Motor neuron (in vitro differentiated cells): ENCODE data around the gene ADCY5. TPM values are rescaled to one million over a fixed set of nuclear protein-coding genes. Genes with fewer than 3 reads are reported as not detected.
A peak's percentile ranks its signal among the peaks of the same experiment; 100 is the strongest.

Source experiments
- ATAC-seq, 8 experiments: fragments of 200-7000 bp; cut with Tn5 transposase; replicated peaks in 6 of 8; 2 replicates each; pipeline ENCODE4 v1.8.0; 2021; ENCODE audit warnings: mild to moderate bottlenecking in 8 of 8, moderate library complexity in 8 of 8
- H3K27ac ChIP-seq, 2 donors: fragments of 250-450 bp; sonication (Bioruptor Pico); 2 replicates each; pipeline ENCODE4 v1.9.0; 2021; ENCODE audit warnings: antibody characterized with exemption in 2 of 2, mild to moderate bottlenecking in 2 of 2, moderate library complexity in 1 of 2
- H3K4me1 ChIP-seq, 2 donors: fragments of 250-450 bp; sonication (Bioruptor Pico); replicated peaks in 1 of 2; 2 replicates each; pipeline ENCODE4 v1.6.1; 2021; ENCODE audit warnings: antibody characterized with exemption in 2 of 2, mild to moderate bottlenecking in 2 of 2, moderate library complexity in 1 of 2
- H3K4me3 ChIP-seq, 5 donors: fragments of 250-450 bp; sonication (Bioruptor Pico); 2 replicates each; pipeline ENCODE4 v1.9.0; 2021; ENCODE audit warnings: antibody characterized with exemption in 5 of 5, mild to moderate bottlenecking in 5 of 5, moderate library complexity in 4 of 5
- WGBS, 10 experiments: fragments of 450-650 bp; shearing (Covaris generic); methylation state at CpG; one replicate each; pipeline ENCODE4 v1.0.0; 2022; 5-methylcytosine and 5-hydroxymethylcytosine counted together
- in situ Hi-C, 9 experiments: fragments of 400-800 bp; cut with MboI; loops; one replicate each; pipeline ENCODE4 v1.15.0; 2021; ENCODE audit warnings: low sequenced_read_pairs in 9 of 9, low pct_unique_long_range_greater_than_20kb in 2 of 9; ENCODE audit not compliant: unreplicated experiment in 9 of 9
- total RNA-seq, 8 experiments: library from RNA; unstranded; fragments of 300-600 nt; gene quantifications; 2 replicates each; pipeline versions ENCODE4 v1.2.3 to v1.2.4, GENCODE V29; 2022

ADCY5 gene
- total RNA-seq, 8 experiments from 2014 or later = 0.49 to 14.4 (median 8.2) TPM

DNA sequence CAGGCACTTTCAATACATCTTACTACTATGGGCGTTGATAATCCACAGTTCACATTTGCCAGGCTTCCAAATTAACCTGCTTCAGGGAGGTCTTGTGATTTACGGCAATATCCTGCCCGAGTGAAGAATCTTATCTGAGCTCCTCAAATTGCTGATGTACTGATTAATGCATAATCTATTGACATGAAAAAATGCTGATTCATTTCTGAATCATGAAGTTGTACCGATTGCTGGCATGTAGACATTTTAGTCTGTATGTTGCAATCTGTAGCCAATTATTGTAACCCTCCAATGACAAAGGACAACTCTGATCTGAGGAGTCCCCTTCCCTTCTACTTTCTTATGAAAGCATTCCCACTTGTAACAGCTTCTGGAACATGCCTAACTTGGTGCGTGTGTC lies 150.0 kb downstream of the ADCY5 start:
- H3K4me1 ChIP-seq = peaks cover 4 to 7% of the 10 kb centered on the region in 2 donors
- peak overlapping the region in 1 of 2 donors; percentile 55 for H3K27ac ChIP-seq
- in situ Hi-C loops = no loop called here
- WGBS, 10 experiments = 20 to 100% (median 73%) methylated on average over 1 to 5 of the region's 5 CpGs; no CpG with 5 or more reads in 1 of the 10 experiments
- H3K4me3 ChIP-seq = no peak overlapping the region
- ATAC-seq = peak in 5 of 8 experiments; percentile 53 to 77 (median 64)

DNA sequence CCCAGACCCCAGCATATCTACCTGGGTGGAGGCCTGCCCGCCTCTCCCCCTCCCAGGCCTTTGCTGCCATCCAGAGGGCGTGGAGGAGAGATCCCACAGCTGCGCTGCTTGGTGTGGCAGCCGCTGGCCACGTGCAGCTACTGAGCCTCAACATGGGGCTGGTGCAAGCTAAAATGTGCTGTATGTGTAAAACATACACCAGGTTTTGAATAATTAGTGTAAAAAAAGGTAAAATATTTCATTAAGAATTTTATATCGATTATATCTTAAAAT lies 151.3 kb downstream of the ADCY5 start:
- ATAC-seq = no peak
- in situ Hi-C loops = no loop called here

DNA sequence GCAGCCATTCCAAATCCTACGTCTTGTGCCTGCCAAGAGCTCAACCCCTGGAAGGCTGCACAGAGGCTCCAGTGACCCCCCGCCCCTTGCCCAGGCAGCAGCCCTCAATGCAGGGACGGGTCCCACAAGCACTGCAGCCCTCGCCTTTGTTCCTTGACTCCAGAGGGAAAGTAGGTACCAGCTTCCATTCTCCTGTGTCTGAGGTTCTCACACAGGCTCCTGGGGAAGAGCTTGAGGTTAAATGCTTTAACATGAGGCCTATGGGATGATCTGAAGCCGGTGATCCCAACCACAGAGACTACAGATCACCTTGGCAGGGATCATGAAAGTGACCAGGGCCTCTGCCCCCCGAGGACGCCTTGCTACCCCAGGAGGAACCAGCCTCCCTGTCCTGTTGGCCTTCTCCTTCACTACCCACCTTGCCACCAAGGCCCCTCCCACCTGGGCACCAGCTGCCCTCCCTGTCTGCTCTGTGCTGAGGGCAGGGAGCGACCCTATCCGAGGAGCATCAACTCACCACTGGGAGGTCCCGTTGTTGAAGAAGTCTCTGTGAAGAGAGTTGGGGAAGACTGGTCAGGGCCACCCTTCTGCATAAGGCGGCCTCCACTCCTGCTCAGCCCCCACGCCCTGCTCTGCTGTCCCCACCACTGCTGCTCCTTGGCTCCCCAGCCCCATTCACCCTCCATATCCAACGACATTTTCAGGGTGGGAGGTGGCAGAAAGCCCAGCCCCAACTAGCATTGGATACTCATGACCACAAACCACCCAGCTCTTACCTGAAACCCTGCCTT lies 151.9 kb downstream of the ADCY5 start:
- in situ Hi-C loops = no loop called here
- Histone ChIP-seq H3K4me1 (peaks cover 4 to 7% of the 10 kb centered on the region in 2 donors), H3K27ac (no peak overlapping the region), H3K4me3 (no peak overlapping the region)
- WGBS, 10 experiments = 5 to 80% (median 30%) methylated on average over 3 to 4 of the region's 13 CpGs; no CpG with 5 or more reads in 7 of the 10 experiments
- ATAC-seq = no peak

More for the DNA sequence above, 151.3 kb downstream of the ADCY5 start:
- Histone ChIP-seq H3K27ac (no peak overlapping the region), H3K4me1 (peaks cover 4 to 7% of the 10 kb centered on the region in 2 donors), H3K4me3 (no peak overlapping the region)
- 50 to 100% (median 75%) methylated on average over 1 to 6 of the region's 6 CpGs; no CpG with 5 or more reads in 2 of the 10 experiments for WGBS, 10 experiments

DNA sequence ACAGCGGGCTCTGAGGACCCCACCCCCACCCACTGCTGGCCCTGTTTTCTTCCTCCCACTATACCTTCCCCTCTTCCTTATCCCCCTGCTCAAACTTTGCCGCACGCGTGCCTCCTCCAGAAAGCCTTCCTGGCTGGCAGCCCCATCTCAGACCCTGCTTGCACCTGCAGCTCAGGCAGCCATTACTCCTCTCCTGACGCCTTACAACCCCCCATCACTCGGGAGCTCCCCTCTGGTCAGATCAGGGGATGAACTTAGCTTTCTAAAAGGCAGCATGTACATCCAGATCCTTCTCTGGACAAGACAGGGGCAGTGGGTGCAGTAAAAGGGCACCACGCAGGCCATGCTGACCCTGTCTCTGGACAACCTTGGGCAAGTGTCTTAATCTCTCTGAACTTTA lies 152.6 kb downstream of the ADCY5 start:
- H3K4me1 ChIP-seq = peaks cover 4 to 7% of the 10 kb centered on the region in 2 donors
- H3K27ac ChIP-seq = no peak overlapping the region
- 47 to 100% (median 68%) methylated on average over 1 to 3 of the region's 7 CpGs; no CpG with 5 or more reads in 4 of the 10 experiments for WGBS, 10 experiments
- in situ Hi-C loops = no loop called here
- no peak overlapping the region for H3K4me3 ChIP-seq
- no peak for ATAC-seq

DNA sequence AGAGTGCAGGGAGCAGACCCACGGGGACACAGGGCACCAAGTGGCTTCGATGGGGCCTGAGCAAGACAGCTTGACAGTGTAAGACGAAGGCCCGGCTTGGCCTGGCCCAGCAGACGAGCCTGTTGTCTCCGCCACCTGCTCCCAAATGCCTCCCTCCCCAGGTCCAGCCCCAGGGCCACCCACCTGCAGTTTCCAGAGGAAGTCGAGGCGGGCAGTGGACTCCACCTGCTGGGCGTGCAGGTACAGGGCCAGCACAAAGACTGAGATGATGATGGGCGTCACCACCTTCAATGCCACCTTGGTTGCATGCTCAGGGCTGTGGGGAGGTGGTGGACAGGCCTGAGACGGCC lies 153.0 kb downstream of the ADCY5 start:
- H3K4me3 ChIP-seq = no peak overlapping the region
- no peak overlapping the region for H3K27ac ChIP-seq
- WGBS, 10 experiments = 40 to 68% methylated on average over 1 to 4 of the region's 11 CpGs; no CpG with 5 or more reads in 8 of the 10 experiments
- in situ Hi-C loops = no loop called here
- peaks cover 4 to 7% of the 10 kb centered on the region in 2 donors for H3K4me1 ChIP-seq
- no peak for ATAC-seq

DNA sequence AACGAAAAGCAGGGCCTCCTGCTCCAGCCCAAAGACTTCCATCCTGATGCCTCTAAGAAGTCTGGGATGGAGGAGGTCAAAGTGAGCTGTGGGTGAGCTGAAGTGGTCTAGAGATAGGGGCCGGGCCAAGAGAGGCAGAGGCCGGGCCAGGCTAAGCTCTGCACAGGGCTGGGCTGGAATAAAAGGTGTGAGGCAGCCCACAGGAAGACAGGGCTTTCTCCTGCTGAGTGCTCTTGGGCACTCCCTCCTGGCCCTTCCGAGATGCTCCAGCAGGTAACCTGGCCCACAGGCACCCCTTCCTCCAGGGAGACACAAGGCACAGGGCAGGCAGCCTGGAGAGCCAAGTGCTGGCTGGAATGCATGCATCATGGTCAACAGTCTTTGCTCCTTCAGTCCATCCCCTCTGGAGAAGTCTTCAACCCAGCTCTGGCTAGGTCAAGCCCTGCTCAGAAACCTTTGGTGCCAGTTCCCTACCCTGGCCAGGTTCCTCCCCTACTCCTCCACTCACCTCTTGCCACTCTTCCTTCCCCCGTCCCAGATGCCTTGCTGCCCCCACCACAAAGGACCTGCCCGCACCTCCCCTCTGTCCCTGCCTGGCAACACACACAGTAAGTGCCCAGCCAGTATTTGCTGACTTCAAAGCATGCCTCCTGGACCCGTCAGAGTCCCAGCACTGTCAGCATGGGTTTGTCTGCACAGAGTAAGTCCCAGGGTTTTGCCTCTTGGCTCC lies 153.6 kb downstream of the ADCY5 start:
- Histone ChIP-seq H3K4me1 (peaks cover 4 to 7% of the 10 kb centered on the region in 2 donors), H3K4me3 (no peak overlapping the region), H3K27ac (no peak overlapping the region)
- ATAC-seq = peak in 1 of 8 experiments; percentile 17
- in situ Hi-C loops = no loop called here
- WGBS, 10 experiments = 40 to 100% (median 71%) methylated on average over 1 to 4 of the region's 7 CpGs; no CpG with 5 or more reads in 5 of the 10 experiments

DNA sequence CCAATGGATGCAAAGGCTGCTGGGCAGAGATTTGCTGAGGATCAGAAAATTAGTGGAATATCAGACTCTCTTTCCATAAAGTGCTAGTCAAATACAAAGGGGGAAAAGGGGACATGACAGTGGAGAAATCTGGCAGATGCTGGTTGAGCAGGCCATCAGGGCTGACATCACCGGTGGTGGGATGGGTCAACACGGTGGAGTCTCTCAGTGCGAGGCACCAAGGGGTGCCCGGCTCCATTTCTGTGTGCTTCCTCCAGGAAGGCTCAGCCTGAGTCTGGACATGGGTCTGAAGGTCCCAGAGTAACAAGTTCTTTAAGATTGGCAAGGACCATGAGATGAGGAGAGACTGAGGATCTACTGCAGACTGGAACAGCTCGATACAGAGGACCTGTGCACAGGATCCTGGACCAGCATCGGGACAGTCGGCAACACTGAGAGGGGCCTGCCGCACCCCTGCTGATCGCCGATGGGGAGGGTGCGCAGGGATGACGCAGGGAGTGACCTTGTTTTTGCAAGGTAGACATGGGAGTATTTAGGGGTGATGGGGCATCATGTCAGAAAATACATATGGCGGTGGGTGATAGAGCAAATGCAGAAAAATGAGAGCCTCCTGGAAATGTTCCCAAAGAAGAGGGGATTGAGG lies 154.5 kb downstream of the ADCY5 start:
- H3K4me3 ChIP-seq = no peak overlapping the region
- ATAC-seq = no peak
- H3K4me1 ChIP-seq = peaks cover 4 to 7% of the 10 kb centered on the region in 2 donors
- in situ Hi-C loops = no loop called here
- WGBS, 10 experiments = 68 to 97% (median 89%) methylated on average over 2 to 7 of the region's 13 CpGs; no CpG with 5 or more reads in 3 of the 10 experiments
- no peak overlapping the region for H3K27ac ChIP-seq

DNA sequence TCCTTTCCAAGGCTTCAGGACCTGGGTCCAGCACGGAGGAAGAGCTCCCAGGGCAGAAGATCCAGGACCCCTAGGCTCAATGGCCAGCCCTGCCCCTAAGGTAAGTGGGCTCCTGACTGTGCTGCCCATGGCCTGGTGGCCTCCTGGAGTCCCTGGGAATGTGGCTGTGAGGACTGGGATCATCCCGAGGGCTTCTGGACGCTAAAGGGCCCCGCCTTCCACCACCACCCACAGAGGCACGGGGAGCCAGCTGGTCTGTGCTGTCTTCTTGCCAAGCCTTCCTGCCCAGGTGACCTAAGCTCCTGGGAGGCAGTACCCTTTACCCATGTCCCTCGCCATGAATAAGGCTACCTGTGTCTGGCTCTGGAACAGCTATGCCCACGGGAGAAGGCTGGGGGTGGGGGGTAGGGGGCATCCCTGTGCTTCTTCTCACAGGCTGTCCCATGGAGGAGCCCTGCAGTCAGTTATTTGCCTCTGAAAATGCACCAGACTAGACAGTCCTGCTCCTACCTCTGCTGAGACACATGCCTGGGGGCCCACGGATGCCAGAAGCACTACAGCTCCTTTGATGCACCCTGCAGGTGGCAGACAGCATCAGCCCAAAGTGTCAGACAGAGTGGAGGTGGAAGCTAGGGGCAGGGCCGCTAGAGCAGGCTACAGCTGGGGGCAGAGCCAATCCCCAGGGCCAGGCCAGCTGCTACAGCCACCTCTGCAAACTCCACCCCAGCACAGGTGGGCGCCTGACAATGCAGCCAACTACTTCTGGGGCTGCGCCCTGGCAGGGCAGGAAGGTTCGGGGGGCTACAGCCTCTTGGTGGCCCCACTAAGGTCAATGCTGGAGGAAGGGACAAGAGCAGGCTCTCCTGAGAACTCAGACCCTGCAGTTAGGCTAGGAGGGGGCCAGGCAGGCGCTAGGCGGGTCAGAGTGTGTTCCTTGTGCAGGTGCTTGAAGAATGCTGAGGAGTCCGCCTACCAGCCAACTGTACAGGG lies 156.3 kb downstream of the ADCY5 start:
- H3K4me3 ChIP-seq = no peak overlapping the region
- H3K4me1 ChIP-seq = no peaks in the 10 kb centered on the region
- ATAC-seq = no peak
- in situ Hi-C loops = no loop called here
- no peak overlapping the region for H3K27ac ChIP-seq
- 0 to 73% (median 40%) methylated on average over 1 to 3 of the region's 15 CpGs; no CpG with 5 or more reads in 5 of the 10 experiments for WGBS, 10 experiments

DNA sequence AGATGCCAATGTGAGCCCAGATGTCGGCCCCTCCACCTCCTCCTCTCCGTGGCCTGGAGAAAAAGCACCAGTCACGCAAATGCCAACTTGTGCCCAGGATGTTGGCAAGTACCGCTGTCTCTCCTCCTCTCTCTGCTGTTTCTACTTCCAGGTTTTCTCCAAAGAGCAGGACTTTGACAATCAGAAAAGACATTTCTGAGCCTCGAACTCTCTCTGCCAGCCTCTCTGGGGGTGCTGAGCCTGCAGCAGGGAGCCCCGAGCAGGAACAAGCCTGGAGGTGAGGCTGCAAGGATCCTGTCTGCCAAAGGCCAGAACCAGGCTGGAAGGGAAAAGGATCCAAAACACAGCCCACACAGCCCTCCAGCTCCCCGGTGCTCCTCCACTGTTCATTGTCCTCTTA lies 157.5 kb downstream of the ADCY5 start:
- Histone ChIP-seq H3K4me3 (no peak overlapping the region), H3K27ac (no peak overlapping the region), H3K4me1 (no peaks in the 10 kb centered on the region)
- in situ Hi-C loops = no loop called here
- no peak for ATAC-seq
- WGBS, 10 experiments = 17 to 96% (median 64%) methylated on average over 1 to 5 of the region's 7 CpGs; no CpG with 5 or more reads in 3 of the 10 experiments

DNA sequence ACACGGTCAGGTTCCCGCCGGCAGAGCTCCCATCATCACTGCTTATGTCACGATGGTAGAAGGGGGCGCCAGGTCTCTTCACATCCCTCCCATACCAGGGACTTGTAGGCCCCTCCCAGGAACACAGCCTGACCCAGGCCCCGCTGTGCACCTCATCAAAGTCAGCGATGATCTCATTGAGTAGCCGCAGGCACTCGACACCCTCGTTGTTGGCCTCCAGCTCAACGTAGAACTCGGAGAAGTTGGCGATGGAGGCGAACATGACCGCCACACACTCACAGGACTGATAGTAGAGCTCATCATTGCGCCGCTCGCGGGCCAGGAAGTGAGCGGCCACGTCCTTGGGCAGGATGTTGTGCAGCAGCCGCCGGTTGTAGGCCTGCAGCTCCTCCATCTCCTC lies 157.9 kb downstream of the ADCY5 start:
- Histone ChIP-seq H3K27ac (no peak overlapping the region), H3K4me1 (no peaks in the 10 kb centered on the region), H3K4me3 (no peak overlapping the region)
- in situ Hi-C loops = no loop called here
- 40 to 90% (median 80%) methylated on average over 1 to 9 of the region's 23 CpGs; no CpG with 5 or more reads in 6 of the 10 experiments for WGBS, 10 experiments
- no peak for ATAC-seq

DNA sequence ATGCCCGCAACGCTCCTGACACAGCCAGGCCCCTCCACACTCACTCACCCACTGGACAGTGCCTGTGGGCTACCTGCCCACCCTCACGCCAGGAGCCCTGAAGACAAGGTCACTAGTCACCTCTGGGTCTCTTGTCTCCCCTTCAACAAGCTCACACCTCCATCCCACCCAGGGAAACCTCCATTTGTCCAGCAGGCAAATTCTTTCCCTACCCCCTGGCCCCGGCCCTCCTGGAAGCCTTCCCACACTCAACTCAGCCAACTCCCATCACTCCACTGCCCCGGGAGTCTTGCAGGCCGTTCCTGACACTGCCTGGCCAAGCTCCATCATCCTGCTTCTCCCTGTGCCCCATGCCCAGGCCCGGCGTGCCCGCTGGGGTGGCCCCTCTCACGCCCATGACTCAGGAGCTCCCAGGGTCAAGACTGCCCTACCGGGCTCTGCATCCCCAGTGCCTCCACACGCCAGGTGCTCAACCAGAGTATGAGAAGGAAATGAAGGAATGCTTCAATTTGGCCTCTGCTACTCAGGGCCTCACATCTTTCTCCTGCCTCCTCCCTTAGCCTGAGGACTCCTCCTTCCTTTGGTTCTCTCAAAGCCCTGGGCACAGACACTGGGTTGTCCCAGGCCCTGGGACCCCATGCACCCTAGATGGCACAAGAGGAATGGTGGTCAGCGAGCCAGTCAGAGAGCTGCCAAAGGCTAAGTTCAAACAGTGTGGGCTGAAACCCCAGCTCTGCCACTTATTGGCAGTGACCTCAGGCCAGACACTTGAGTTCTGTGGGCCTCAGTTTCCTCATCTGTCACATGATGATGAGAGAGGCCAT lies 158.6 kb downstream of the ADCY5 start:
- no peak for ATAC-seq
- Histone ChIP-seq H3K27ac (no peak overlapping the region), H3K4me3 (no peak overlapping the region), H3K4me1 (no peaks in the 10 kb centered on the region)
- in situ Hi-C loops = no loop called here
- 72 to 100% (median 100%) methylated on average over 1 to 3 of the region's 13 CpGs; no CpG with 5 or more reads in 5 of the 10 experiments for WGBS, 10 experiments
